ENCODE data around the gene PCSK4.
"Not testable (repeated sequence)": the region's sequence is repeated elsewhere in the genome, so short reads cannot be mapped to it uniquely, and the experiment has no call there.

The PCSK4 gene

GRCh38 chr19:1521636-1522035 is 31.5 kb upstream of the PCSK4 start:
- peak overlapping the region; percentile 29 for H2BK5ac ChIP-seq (ENCODE audit: low read length)
- no peak overlapping the region for H4K91ac ChIP-seq (ENCODE audit: low read depth, low read length, poor library complexity)
- H3K79me1 ChIP-seq (ENCODE audit: low read depth, low read length), result peaks cover 2% of the 10 kb centered on the region
- no peak for DNase-seq (ENCODE audit: low spot score)
- H2BK120ac ChIP-seq (ENCODE audit: low read depth, low read length), result no peak overlapping the region
- H2BK12ac ChIP-seq (ENCODE audit: low read length), result peak overlapping the region; percentile 22
- no peaks in the 10 kb centered on the region for H3K36me3 ChIP-seq (replicated peaks in 1 of 2; ENCODE audit: control insufficient read depth in 2 of 2, insufficient read depth in 2 of 2, low read length in 2 of 2)
- H3K14ac ChIP-seq (ENCODE audit: low read length), result peak overlapping the region; percentile 2
- no peak overlapping the region for H3K4me3 ChIP-seq (ENCODE audit: low read length in 2 of 2)
- H3K4me1 ChIP-seq (ENCODE audit: control insufficient read depth in 2 of 2, insufficient read depth in 1 of 2, low read depth in 1 of 2, low read length in 2 of 2), result peaks cover 4 to 6% of the 10 kb centered on the region in 2 donors
- peaks cover 0 to 5% of the 10 kb centered on the region in 2 donors for H3K9me3 ChIP-seq (replicated peaks in 1 of 2; ENCODE audit: control insufficient read depth in 2 of 2, insufficient read depth in 1 of 2, low read depth in 1 of 2, low read length in 2 of 2)
- no peak overlapping the region for H3K4me2 ChIP-seq (ENCODE audit: insufficient read depth, low read length, poor library complexity, severe bottlenecking)
- no peak overlapping the region for H2AFZ ChIP-seq (ENCODE audit: low read length)
- H3K23ac ChIP-seq (ENCODE audit: low read depth, low read length, poor library complexity), result peak overlapping the region; percentile 52
- peak overlapping the region; percentile 24 for H2AK5ac ChIP-seq (ENCODE audit: low read depth, low read length)
- no peak overlapping the region for H3K4ac ChIP-seq (ENCODE audit: low read length)
- peak overlapping the region; percentile 17 for H3K18ac ChIP-seq (ENCODE audit: low read length)
- no peak overlapping the region for H3K27ac ChIP-seq (replicated peaks; ENCODE audit: low read length)
- H3K27me3 ChIP-seq (ENCODE audit: control insufficient read depth in 3 of 3, insufficient read depth in 3 of 3, low read depth in 1 of 3, low read length in 3 of 3), result peaks cover 8 to 64% (median 33%) of the 10 kb centered on the region in 3 experiments
- no peak overlapping the region for H4K8ac ChIP-seq (ENCODE audit: low read depth, low read length)
- WGBS, 2 donors (ENCODE audit: extremely low coverage in 2 of 2, insufficient read length in 2 of 2, insufficient replicate concordance in 1 of 2), result no CpG with 5 or more reads among the region's 14 CpGs
- H2BK15ac ChIP-seq (ENCODE audit: low read length), result no peak overlapping the region
- H3K9ac ChIP-seq (ENCODE audit: low read depth, low read length, poor library complexity), result peak overlapping the region; percentile 21

GRCh38 chr19:1520203-1520780 is 30.1 kb upstream of the PCSK4 start:
- Histone ChIP-seq H3K4me3 (ENCODE audit: low read length in 2 of 2) (peak overlapping the region in 1 of 2 donors; percentile 52), H2BK120ac (ENCODE audit: low read depth, low read length) (no peak overlapping the region), H3K27ac (replicated peaks; ENCODE audit: low read length) (no peak overlapping the region), H4K8ac (ENCODE audit: low read depth, low read length) (peak overlapping the region; percentile 96), H3K18ac (ENCODE audit: low read length) (peak overlapping the region; percentile 76), H2BK5ac (ENCODE audit: low read length) (no peak overlapping the region), H2BK15ac (ENCODE audit: low read length) (peak overlapping the region; percentile 26), H3K36me3 (replicated peaks in 1 of 2; ENCODE audit: control insufficient read depth in 2 of 2, insufficient read depth in 2 of 2, low read length in 2 of 2) (no peaks in the 10 kb centered on the region), H2AFZ (ENCODE audit: low read length) (no peak overlapping the region), H3K4ac (ENCODE audit: low read length) (no peak overlapping the region), H3K9ac (ENCODE audit: low read depth, low read length, poor library complexity) (peak overlapping the region; percentile 44), H3K27me3 (ENCODE audit: control insufficient read depth in 3 of 3, insufficient read depth in 3 of 3, low read depth in 1 of 3, low read length in 3 of 3) (peaks cover 8 to 66% (median 27%) of the 10 kb centered on the region in 3 experiments), H3K4me1 (ENCODE audit: control insufficient read depth in 2 of 2, insufficient read depth in 1 of 2, low read depth in 1 of 2, low read length in 2 of 2) (peaks cover 4 to 6% of the 10 kb centered on the region in 2 donors), H3K14ac (ENCODE audit: low read length) (peak overlapping the region; percentile 56), H2BK12ac (ENCODE audit: low read length) (peak overlapping the region; percentile 73), H2AK5ac (ENCODE audit: low read depth, low read length) (peak overlapping the region; percentile 75), H3K9me3 (replicated peaks in 1 of 2; ENCODE audit: control insufficient read depth in 2 of 2, insufficient read depth in 1 of 2, low read depth in 1 of 2, low read length in 2 of 2) (peaks cover 0 to 5% of the 10 kb centered on the region in 2 donors), H3K23ac (ENCODE audit: low read depth, low read length, poor library complexity) (no peak overlapping the region), H3K79me1 (ENCODE audit: low read depth, low read length) (peaks cover 2% of the 10 kb centered on the region), H3K4me2 (ENCODE audit: insufficient read depth, low read length, poor library complexity, severe bottlenecking) (no peak overlapping the region), H4K91ac (ENCODE audit: low read depth, low read length, poor library complexity) (no peak overlapping the region)
- WGBS, 2 donors (ENCODE audit: extremely low coverage in 2 of 2, insufficient read length in 2 of 2, insufficient replicate concordance in 1 of 2), result no CpG with 5 or more reads among the region's 17 CpGs
- no peak for DNase-seq (ENCODE audit: low spot score)

GRCh38 chr19:1519802-1520201 is 29.7 kb upstream of the PCSK4 start:
- WGBS, 2 donors (ENCODE audit: extremely low coverage in 2 of 2, insufficient read length in 2 of 2, insufficient replicate concordance in 1 of 2), result no CpG with 5 or more reads among the region's 8 CpGs
- not testable (repeated sequence) for H2AFZ ChIP-seq (ENCODE audit: low read length); H3K36me3 ChIP-seq (replicated peaks in 1 of 2; ENCODE audit: control insufficient read depth in 2 of 2, insufficient read depth in 2 of 2, low read length in 2 of 2); H3K4me2 ChIP-seq (ENCODE audit: insufficient read depth, low read length, poor library complexity, severe bottlenecking); H4K91ac ChIP-seq (ENCODE audit: low read depth, low read length, poor library complexity); H3K79me1 ChIP-seq (ENCODE audit: low read depth, low read length); DNase-seq (ENCODE audit: low spot score); H2BK15ac ChIP-seq (ENCODE audit: low read length); H3K4ac ChIP-seq (ENCODE audit: low read length); H3K4me1 ChIP-seq (ENCODE audit: control insufficient read depth in 2 of 2, insufficient read depth in 1 of 2, low read depth in 1 of 2, low read length in 2 of 2); H3K9ac ChIP-seq (ENCODE audit: low read depth, low read length, poor library complexity); H2BK5ac ChIP-seq (ENCODE audit: low read length); H3K9me3 ChIP-seq (replicated peaks in 1 of 2; ENCODE audit: control insufficient read depth in 2 of 2, insufficient read depth in 1 of 2, low read depth in 1 of 2, low read length in 2 of 2); H2BK12ac ChIP-seq (ENCODE audit: low read length); H3K27ac ChIP-seq (replicated peaks; ENCODE audit: low read length); H2BK120ac ChIP-seq (ENCODE audit: low read depth, low read length); H3K23ac ChIP-seq (ENCODE audit: low read depth, low read length, poor library complexity)
- H3K27me3 ChIP-seq (ENCODE audit: control insufficient read depth in 3 of 3, insufficient read depth in 3 of 3, low read depth in 1 of 3, low read length in 3 of 3), result peaks cover 7 to 66% (median 22%) of the 10 kb centered on the region in 3 experiments
- peak overlapping the region; percentile 76 for H3K18ac ChIP-seq (ENCODE audit: low read length)
- peak overlapping the region in 1 of 2 donors; percentile 52 for H3K4me3 ChIP-seq (ENCODE audit: low read length in 2 of 2)
- H2AK5ac ChIP-seq (ENCODE audit: low read depth, low read length), result peak overlapping the region; percentile 75
- H4K8ac ChIP-seq (ENCODE audit: low read depth, low read length), result peak overlapping the region; percentile 96
- H3K14ac ChIP-seq (ENCODE audit: low read length), result peak overlapping the region; percentile 56

GRCh38 chr19:1518471-1518870 is 28.3 kb upstream of the PCSK4 start:
- no peaks in the 10 kb centered on the region for H3K79me1 ChIP-seq (ENCODE audit: low read depth, low read length)
- H2AK5ac ChIP-seq (ENCODE audit: low read depth, low read length), result peak overlapping the region; percentile 41
- H3K9me3 ChIP-seq (replicated peaks in 1 of 2; ENCODE audit: control insufficient read depth in 2 of 2, insufficient read depth in 1 of 2, low read depth in 1 of 2, low read length in 2 of 2), result peaks cover 0 to 4% of the 10 kb centered on the region in 2 donors
- no peak overlapping the region for H3K23ac ChIP-seq (ENCODE audit: low read depth, low read length, poor library complexity)
- no peak overlapping the region for H4K91ac ChIP-seq (ENCODE audit: low read depth, low read length, poor library complexity)
- H2BK5ac ChIP-seq (ENCODE audit: low read length), result no peak overlapping the region
- H2BK120ac ChIP-seq (ENCODE audit: low read depth, low read length), result no peak overlapping the region
- no peaks in the 10 kb centered on the region for H3K36me3 ChIP-seq (replicated peaks in 1 of 2; ENCODE audit: control insufficient read depth in 2 of 2, insufficient read depth in 2 of 2, low read length in 2 of 2)
- H3K4me1 ChIP-seq (ENCODE audit: control insufficient read depth in 2 of 2, insufficient read depth in 1 of 2, low read depth in 1 of 2, low read length in 2 of 2), result no peaks in the 10 kb centered on the region
- peaks cover 0 to 66% (median 17%) of the 10 kb centered on the region in 3 experiments for H3K27me3 ChIP-seq (ENCODE audit: control insufficient read depth in 3 of 3, insufficient read depth in 3 of 3, low read depth in 1 of 3, low read length in 3 of 3)
- no peak overlapping the region for H2AFZ ChIP-seq (ENCODE audit: low read length)
- H3K18ac ChIP-seq (ENCODE audit: low read length), result no peak overlapping the region
- H3K9ac ChIP-seq (ENCODE audit: low read depth, low read length, poor library complexity), result no peak overlapping the region
- H3K14ac ChIP-seq (ENCODE audit: low read length), result peak overlapping the region; percentile 67
- no peak overlapping the region for H4K8ac ChIP-seq (ENCODE audit: low read depth, low read length)
- no CpG with 5 or more reads among the region's 4 CpGs for WGBS, 2 donors (ENCODE audit: extremely low coverage in 2 of 2, insufficient read length in 2 of 2, insufficient replicate concordance in 1 of 2)
- no peak overlapping the region for H3K4me2 ChIP-seq (ENCODE audit: insufficient read depth, low read length, poor library complexity, severe bottlenecking)
- DNase-seq (ENCODE audit: low spot score), result no peak
- H2BK12ac ChIP-seq (ENCODE audit: low read length), result no peak overlapping the region
- H3K4me3 ChIP-seq (ENCODE audit: low read length in 2 of 2), result no peak overlapping the region
- no peak overlapping the region for H2BK15ac ChIP-seq (ENCODE audit: low read length)
- no peak overlapping the region for H3K27ac ChIP-seq (replicated peaks; ENCODE audit: low read length)
- H3K4ac ChIP-seq (ENCODE audit: low read length), result no peak overlapping the region
